ENCODE data around the gene ZDHHC12.

The ZDHHC12 gene

GRCh38 chr9:128729766-128730517 is 6.0 kb upstream of the ZDHHC12 start:
- no peak for DNase-seq

GRCh38 chr9:128729302-128729701 is 5.4 kb upstream of the ZDHHC12 start:
- no peak for DNase-seq

- DNase-seq: no peak
Observed at GRCh38 chr9:128728298-128728697, 4.4 kb upstream of the ZDHHC12 start.

GRCh38 chr9:128727640-128728248 is 3.8 kb upstream of the ZDHHC12 start:
- no peak for DNase-seq

GRCh38 chr9:128724744-128725211 is 851 bp upstream of the ZDHHC12 start:
- DNase-seq: peak; percentile 38

- DNase-seq: no peak
Observed at GRCh38 chr9:128723352-128723865, 518 bp downstream of the ZDHHC12 start.

GRCh38 chr9:128722380-128723351 is 1.3 kb downstream of the ZDHHC12 start:
- no peak for DNase-seq

- no peak for DNase-seq
Observed at GRCh38 chr9:128721487-128722010, 2.4 kb downstream of the ZDHHC12 start.

- no peak for DNase-seq
Observed at GRCh38 chr9:128720841-128721486, 3.0 kb downstream of the ZDHHC12 start.

- no peak for DNase-seq
Observed at GRCh38 chr9:128719919-128720605, 3.9 kb downstream of the ZDHHC12 start.

- no peak for DNase-seq
Observed at GRCh38 chr9:128718475-128718874, 5.5 kb downstream of the ZDHHC12 start.

GRCh38 chr9:128718047-128718446 is 5.9 kb downstream of the ZDHHC12 start:
- no peak for DNase-seq

GRCh38 chr9:128716581-128717254 is 7.2 kb downstream of the ZDHHC12 start:
- no peak for DNase-seq

GRCh38 chr9:128715436-128715750 is 8.5 kb downstream of the ZDHHC12 start:
- DNase-seq: no peak

- no peak for DNase-seq
Observed at GRCh38 chr9:128714586-128715435, 9.1 kb downstream of the ZDHHC12 start.

- DNase-seq: no peak
Observed at GRCh38 chr9:128713941-128714573, 9.9 kb downstream of the ZDHHC12 start.

GRCh38 chr9:128713411-128713780 is 10.5 kb downstream of the ZDHHC12 start:
- no peak for DNase-seq

GRCh38 chr9:128712451-128713410 is 11.2 kb downstream of the ZDHHC12 start:
- DNase-seq: no peak

- DNase-seq: no peak
Observed at GRCh38 chr9:128707446-128707845, 16.5 kb downstream of the ZDHHC12 start.

All from CD4-positive, alpha-beta T cell treated with Interferon gamma for 1 hour (primary cell).